ENCODE data around the gene TRIM72.
"Not testable (repeated sequence)": the region's sequence is repeated elsewhere in the genome, so short reads cannot be mapped to it uniquely, and the experiment has no call there.

Gene TRIM72

DNA sequence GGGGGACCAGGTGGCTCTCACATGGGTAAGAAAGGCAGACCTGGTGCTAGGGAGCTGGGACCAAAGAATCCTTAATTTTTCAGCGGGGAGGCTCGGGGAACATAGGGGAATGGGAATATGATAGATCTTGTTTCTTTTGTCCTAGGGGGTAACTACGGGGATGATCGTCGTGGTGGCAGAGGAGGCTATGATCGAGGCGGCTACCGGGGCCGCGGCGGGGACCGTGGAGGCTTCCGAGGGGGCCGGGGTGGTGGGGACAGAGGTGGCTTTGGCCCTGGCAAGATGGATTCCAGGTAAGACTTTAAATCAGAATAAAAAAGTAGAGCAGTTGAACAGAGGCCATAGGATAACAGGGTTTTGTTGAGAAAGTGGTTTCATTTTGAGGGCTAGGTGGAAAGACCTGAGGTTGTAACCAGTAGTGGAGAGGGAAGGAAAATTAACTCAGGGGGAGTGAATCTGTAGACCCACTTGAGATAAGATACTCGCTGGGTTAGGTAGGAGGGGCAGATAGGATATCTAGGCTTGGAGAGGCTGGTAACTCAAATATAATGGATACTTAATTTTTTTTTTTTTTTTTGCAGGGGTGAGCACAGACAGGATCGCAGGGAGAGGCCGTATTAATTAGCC is 23.0 kb upstream of the TRIM72 start:
- DNase-seq: no peak

DNA sequence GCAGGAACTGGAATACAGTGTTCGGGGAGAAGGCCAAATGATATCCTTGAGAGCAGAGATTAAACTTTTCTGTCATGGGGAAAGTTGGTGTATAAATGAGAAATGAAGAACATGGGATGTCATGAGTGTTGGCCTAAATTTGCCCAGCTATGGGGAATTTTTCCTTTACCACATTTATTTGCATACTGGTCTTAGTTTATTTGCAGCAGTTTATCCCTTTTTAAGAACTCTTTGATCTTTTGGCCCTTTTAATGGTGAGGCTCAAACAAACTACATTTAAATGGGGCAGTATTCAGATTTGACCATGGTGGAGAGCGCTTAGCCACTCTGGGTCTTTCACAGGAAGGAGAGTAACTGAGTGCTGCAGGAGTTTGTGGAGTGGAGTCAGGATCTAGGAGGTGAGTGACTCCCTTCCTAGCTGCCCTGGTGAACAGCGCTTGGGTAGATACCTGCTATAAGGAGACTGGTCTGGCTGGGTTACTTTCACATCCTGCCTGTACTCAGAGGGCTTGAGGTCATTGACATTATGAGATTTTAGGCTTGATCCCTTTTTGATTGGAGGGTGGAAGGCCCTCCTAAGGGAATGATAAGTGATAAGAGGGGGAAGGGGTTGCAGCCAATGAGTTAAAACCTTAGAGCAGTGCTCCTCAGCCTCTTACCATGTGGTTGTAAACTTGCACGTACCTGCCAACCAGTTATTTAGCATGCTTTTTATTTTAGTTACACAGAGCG is 22.1 kb upstream of the TRIM72 start:
- DNase-seq: no peak

DNA sequence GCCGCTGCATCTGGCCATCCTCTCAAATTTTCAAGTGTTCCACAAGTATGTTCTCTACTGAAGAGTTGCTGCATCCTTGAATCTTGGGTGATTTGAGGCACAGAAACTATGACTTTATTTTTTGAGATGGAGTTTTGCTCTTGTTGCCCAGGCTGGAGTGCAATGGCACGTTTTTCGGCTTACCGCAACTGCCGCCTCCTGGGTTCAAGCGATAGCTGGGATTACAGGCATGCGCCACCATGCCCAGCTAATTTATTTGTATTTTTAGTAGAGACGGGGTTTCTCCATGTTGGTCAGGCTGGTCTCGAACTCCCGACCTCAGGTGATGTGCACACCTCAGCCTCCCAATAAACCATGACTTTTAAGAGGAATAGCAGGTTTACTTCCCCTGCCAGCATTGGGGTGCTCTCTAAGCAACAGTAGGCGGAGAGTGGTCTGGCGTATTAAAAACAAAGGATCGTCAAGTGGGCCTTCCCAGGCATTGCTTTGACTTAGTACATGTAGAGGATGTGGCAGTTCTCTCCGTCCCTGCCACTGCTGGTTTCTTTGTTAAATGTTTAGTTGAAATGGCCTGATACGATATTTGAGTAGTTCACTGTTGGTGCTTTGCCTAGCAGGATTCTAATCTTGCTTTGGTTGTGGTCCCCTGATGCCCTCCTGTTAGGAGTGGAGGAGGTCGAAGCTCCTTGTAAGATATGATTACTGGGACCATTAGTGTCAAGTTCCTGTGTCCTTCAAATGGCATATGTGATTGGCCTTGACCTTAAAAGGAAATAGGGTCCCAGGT is 20.9 kb upstream of the TRIM72 start:
- no peak for DNase-seq

DNA sequence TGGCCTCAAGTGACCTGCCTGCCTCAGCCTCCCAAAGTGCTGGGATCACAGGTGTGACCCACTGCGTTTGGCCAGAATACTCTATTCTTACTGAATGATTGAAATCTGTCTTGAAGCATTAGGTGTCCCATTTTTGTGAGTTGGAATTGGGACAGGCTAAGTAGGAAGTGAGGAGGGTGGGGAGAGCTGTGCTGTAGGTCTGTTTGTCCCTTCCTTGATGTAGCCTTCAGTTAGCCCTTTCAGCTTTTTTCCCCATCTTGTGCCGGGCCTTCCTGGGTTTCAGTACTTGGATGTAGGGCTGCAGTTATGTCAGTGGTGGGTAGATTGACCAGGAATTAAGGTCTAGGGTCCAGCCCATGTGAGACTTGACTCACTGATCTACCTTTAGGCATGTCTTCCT is 20.0 kb upstream of the TRIM72 start:
- DNase-seq: no peak

DNA sequence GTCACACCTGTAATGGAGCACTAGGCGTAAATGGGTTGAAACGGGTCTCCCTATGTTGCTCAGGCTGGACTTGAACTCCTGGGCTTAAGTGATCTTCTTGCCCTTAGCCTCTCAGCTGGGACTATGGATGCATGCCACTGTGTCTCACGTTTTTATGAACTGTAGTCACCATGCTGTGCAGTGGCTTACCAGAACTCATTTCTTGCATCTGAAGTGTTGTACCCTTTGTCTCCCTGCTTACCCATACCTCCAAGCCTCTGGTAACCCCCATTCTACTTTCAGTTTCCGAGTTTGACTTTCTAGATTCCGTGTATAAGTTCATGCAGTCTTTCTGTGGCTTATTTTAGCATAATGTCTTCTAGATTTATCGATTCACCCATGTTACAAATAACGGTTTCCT is 19.0 kb upstream of the TRIM72 start:
- no peak for DNase-seq

DNA sequence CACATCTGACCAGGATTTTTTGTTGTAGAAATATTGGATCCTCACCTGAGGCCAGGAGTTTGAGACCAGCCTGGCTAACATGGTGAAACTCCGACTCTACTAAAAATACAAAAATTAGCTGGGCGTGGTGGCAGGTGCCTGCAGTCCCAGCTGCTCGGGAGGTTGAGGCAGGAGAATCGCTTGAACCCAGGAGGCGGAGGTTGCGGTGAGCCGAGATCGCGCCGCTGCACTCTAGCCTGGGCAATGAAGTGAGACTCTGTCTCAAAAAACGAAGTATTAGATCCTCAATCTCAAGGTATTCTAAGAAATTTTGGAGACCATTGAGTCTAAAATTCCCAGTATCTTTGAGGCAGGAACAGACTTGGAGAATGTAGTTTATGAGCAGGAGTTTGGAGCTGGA is 18.1 kb upstream of the TRIM72 start:
- not testable (repeated sequence) for DNase-seq

DNA sequence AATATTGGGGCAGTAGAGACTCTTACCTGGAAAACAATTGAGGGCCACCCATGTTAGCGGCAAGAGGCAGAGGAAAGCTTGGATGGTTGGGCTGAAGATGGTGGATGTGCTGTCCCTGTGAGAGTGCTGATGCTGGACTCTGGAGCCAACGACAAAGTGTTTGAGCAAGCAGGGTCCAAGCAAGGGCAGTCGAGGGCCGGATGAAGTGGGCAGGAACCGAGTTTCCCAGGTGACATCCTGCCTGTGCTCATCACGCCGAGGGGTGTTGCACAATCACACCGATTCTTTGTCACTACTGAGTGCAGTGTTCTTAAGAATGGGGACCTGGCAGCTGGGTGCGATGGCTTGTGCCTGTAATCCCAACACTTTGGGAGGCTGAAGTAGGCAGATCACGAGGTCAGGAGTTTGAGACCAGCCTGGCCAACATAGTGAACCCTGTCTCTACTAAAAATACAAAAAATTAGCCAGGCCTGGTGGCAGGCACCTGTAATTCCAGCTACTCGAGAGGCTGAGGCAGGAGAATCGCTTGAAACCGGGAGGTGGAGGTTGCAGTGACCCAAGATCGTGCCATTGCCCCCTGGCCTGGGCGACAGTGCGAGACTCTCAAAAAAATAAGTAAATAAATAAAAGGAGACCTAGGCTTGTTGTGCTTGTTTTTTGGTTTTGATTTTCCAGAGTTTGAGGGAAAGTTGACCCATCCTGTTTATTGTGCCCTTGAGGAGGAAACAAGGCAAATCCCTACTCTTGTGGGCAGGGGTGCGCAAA is 17.4 kb upstream of the TRIM72 start:
- no peak for DNase-seq

DNA sequence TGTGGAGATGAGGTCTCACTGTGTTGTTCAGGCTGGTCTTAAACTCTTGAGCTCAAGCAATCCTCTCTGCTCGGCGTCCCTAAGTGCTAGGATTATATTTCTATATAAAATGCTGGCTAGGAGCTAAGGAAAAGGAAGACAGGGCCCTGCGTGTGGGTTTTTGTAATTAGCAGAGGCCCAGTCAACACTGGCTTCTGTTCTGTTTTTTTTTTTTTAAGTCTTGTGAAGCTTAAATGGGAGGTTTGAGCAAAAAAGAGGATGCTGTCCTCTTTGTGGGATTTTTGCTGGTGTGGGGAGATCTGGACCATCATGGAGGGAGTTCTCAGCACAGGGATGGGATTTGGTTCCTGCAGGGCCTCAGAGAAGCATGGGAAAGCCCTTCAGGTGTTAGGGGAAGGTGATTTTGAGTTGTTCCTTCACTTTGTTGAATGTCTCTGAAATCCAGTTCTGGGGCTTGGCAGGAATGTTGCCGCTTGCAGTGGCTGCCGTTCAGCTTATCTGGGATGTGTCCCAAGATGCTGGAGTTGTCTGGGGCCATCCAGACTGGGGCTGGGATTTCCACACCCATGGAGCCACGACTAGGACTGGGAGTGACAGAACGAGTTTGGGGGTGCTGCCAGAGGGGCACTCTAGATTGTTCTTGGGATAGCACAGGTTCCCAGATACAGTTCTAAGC is 15.6 kb upstream of the TRIM72 start:
- no peak for DNase-seq

DNA sequence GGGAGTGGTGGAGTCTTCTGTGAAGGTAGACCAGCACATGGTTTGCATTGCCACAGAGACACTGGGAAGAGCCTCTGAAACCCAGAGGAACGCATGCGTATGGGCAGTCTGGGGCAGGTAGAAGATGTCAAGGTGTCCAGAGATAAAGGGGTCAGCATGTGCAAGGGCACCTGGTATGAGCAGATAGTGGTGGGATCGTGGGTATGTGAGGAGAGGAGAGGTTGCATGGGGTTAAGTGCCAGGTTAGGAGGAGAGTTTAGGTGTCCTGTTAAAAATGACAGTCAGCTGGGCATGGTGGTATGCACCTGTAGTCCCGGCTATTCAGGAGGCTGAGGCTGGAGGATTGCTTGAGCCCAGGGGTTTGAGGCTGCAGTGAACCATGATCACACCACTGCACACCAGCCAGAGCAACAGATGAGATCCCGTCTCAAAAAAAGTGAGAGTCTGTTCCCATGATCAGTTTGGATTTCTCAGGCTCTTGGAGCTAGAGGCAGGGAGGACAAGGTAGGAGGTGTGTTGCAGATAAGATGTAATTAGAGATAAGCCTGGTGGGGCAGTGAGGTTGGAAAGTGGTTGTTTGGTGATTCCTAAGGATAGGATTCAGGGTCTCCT is 14.4 kb upstream of the TRIM72 start:
- DNase-seq: no peak

DNA sequence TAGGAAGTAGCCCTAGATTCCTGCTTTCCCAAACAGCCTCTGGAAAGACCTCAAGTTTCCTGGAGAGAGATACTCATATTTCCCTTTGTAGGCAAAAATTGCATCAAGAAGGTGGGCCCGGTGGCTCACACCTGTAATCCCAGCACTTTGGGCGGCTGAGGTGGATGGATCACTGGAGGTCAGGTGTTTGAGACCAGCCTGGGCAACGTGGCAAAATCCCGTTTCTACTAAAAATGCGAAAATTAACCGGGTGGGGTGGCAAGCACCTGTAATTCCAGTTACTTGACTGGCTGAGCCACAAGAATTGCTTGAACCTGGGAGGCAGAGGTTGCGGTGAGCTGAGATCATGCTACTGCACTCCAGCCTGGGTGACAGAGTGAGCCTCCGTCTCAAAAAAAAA is 13.8 kb upstream of the TRIM72 start:
- not testable (repeated sequence) for DNase-seq

DNA sequence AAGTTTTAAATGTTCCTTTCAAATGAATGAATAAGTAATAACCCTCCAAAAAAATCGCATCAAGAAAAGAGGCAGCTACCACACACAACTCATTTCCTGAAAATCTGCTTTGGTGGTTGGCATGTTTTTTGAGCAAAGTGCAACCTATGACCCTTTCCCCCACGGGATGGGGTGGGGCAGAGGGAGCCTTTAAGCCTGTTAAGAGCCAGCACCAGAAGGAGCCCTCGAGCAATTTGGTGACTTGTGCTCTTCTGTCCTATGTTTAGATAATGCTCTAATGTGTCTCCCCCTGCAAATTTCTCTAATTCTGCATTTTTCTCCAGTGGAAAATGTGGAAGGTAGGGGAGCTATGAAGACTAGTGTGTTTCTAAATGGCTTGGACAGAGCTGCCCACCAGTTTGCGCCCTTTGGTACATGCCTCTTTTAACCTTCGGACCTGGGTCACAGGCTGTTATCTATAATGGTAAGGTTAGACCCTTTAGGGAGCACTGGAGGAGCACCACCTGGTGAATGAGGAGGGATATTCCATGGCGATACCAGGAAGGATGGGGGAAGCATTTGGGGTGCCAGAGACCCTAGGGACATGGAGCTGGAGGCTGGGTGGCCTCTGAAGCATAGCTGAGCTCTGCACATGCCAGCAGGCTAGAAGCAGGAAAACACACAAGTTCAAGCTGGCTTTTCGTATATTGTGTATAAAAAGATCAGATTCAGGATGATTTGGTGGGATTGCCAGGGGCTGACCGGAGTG is 12.9 kb upstream of the TRIM72 start:
- DNase-seq: no peak

DNA sequence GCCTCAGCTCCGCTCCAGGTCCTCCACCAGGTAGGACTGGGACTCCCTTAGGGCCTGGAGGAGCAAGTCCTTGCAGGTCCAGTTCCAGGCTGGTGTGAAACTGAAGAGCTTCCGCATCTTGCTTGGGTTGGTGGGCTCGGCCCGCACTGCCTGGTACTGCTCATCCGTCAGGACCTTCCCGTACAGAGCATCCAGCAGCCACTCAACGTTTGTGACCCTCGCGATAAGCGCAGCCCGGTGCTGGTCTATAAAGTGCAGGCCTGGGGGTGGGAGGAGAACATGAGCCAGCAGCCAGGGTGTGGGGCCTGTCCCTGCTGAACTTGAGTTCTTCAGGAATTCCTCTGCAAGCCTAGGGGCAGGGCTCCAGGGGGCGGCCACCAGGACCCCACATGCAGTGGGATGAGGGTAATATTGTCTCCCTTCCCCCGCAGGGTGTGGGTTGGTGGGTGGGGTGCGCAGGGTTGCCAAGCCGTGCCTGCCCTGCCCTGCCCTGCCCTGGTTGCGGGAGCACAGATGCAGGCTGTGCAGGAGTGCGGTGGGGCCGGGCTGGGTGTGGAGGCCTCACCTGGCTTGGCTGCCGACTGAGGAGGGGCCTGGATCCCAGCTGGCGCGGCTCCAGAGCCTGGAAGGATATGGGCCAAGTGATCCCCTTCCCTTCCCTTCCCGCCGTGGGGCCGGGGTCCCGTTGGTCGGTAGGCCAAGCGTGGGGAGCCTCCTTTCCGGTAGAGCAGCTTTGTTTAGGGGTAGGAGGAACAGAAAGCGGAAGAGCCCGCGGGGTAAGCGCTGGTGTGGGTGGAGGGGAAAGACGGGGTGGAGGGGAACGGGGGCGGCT is 12.1 kb upstream of the TRIM72 start:
- DNase-seq: peak; percentile 48

DNA sequence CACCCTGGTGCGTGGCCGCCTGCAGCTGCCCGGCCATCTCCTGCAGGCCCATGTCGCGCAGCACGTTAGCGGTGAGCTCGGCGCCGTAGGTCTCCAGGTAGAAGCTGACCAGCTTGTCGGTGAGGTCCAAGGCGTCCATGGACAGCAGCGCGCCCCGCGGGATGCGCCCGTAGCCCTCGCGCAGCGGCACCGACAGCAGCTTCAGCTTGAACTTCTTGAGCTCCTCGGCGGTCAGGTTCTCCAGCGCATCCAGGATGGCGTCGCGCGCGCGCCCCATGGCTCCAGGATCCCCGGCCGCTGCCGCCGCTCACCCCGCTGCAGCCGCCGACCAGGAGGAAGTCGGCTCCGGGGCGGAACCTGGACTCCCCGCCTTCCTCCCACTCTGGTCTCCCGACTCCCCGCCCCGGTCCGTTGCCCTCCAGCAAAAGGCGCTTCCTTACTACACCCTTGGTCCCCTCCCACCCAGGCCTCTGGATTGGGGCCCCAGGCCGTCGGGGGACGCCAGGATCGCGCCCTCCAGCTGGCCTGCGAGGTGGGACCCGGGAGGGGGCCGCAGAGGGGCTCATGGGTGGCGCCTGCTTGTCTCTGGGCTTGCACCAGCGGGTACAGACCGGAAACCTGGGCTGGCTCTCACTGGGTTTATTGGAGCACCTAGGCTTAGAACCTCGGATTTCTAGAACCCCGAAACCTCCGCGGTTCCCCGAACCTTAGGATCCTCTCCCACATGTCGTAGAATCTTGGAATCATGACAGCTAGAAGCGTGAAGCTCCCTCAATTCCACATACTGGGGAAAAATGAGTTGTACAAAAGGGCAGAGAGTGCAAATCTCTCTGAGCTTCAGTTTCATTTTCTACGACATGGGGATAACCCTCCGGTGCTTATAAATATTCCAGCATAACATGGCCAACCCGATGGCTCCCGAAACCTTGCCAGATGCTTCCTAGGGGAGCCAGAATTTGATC is 11.2 kb upstream of the TRIM72 start, which contains the start of gene PYCARD:
Gene PYCARD (minus strand): TSS at position 347 of the 962 bp plus-strand sequence. CDS start 70 bp downstream, at position 277.
- DNase-seq: peak; percentile 59

DNA sequence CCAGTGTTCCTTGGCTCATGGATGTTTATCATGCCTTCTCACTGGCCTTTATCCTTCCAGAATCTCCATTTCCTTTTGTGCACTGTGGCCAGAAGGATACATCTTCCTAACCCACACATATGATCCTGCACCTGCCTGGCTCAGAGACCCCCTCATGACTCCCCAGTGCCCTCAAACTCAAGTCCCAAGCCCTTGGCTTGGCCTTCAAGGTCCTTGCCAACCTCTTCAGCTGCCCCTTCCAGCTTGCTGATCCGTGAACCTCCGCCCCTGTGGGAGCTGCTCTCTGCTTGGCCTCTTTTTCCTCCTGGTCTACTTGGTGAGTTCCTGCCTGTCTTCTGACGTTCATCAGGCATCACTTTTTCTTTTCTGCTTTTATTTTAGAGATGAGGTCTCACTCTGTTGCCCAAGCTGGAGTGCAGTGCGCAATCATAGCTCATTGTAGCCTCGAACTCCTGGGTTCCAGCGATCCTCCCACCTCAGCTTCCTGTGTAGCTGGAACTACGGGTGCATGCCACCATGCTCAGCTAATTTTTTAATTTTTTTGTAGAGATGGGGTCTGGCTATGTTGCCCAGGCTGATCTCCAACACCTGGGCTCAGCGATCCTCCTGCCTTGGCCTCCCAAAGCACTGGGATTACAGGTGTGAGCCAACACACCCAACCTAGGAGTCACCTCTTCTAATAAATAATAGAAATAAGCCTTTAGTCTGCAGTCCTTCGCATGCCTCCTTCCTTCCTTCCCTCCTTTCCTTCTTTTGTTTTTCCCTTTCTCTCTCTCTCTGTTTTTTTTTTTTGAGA is 8.8 kb upstream of the TRIM72 start:
- DNase-seq: no peak

DNA sequence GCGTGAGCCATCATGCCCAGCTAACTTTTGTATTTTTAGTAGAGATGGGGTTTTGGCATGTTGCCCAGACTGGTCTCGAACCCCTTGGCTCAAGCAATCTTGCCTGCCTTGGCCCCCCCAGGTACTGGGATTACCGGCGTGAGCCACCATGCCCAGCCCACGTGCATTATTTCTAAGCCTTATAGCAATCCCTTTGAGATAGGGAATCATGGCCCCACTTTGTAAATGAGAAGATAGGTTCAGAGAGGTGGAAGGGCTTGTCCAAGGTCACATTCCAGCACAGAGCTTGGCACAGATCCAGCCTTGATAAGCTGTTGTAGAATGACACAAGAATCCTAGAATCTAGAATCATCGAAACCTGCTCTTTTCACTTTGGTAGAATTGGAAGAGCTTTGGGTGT is 7.1 kb upstream of the TRIM72 start:
- DNase-seq: no peak

DNA sequence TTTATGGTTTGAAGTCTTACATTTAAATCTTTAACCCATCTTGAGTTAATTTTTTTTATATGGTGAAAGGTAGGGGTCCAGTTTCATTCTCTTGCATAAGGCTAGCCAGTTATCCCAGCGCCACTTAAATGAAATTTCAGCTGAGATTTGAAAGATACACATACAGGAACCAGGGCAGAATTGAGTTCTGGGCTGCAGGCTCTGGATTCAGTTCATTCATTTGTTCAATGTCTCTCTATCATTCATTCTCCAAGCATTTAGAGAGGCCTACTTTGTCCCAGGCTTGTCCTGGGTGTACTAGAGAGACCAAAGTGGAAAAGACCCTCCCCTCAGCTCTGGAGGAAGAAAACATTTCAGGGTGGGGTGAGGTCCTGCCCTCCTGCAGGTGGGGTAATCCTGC is 577 bp upstream of the TRIM72 start:
- DNase-seq: no peak

DNA sequence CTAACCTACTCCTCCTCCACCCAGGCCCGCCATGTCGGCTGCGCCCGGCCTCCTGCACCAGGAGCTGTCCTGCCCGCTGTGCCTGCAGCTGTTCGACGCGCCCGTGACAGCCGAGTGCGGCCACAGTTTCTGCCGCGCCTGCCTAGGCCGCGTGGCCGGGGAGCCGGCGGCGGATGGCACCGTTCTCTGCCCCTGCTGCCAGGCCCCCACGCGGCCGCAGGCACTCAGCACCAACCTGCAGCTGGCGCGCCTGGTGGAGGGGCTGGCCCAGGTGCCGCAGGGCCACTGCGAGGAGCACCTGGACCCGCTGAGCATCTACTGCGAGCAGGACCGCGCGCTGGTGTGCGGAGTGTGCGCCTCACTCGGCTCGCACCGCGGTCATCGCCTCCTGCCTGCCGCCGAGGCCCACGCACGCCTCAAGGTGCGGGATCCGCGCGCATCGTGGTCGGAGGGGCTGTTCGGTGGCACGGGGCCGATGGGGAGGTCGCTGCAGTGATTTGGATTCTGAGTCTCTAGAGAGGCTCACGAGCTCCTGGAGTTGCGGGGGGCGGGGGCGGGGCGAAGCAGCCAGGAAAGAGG is 878 bp downstream of the TRIM72 start:
- no peak for DNase-seq

All from NCI-H146 (cell line).